A673 (cell line): ENCODE data around the gene TMTC3.

Source experiments
- CTCF ChIP-seq: fragments of 300-800, 200-600 bp; sonication (generic); conservative IDR thresholded peaks from 2 replicates; pipeline ENCODE4 v1.5.1; 2017; ENCODE audit warnings: low read depth, mild to moderate bottlenecking, antibody characterized with exemption, low read length, moderate library complexity, mixed read lengths
- EZH2 ChIP-seq: fragments of 200-600 bp; sonication (generic); IDR thresholded peaks from 2 replicates; pipeline ENCODE4 v1.6.1; 2017; ENCODE audit warnings: borderline replicate concordance, low read depth, mild to moderate bottlenecking, mixed read lengths, antibody characterized with exemption, low read length; ENCODE audit not compliant: poor library complexity, severe bottlenecking

- no peak for TF ChIP-seq CTCF
- TF ChIP-seq EZH2: no peak
Observed at GRCh38 chr12:88150063-88150462, 8.0 kb downstream of the TMTC3 start.
